Kidney (tissue), 14 donors: Measurements from ENCODE around the gene CD300A. TPM values are rescaled to one million over a fixed set of nuclear protein-coding genes. Genes with fewer than 3 reads are reported as not detected.

Experiments
- DNase-seq, 5 donors: peaks; one replicate each; pipeline ENCODE4 v3.0.0-alpha.2; 2013 to 2020
- FAIRE-seq: peaks from 2 replicates; lab custom pipeline; 2012; peaks lifted over from hg19 to GRCh38; lab: Jason Lieb, UNC
- H3K27ac ChIP-seq, 2 donors: one replicate each; pipeline ENCODE4 v1.7.0; 2013; ENCODE audit warnings: low read depth in 2 of 2, low read length in 2 of 2, inconsistent platforms in 1 of 2
- H3K27me3 ChIP-seq: one replicate; pipeline ENCODE4 v1.7.1; 2013; ENCODE audit warnings: low read length, inconsistent platforms; ENCODE audit not compliant: control insufficient read depth, insufficient read depth
- H3K36me3 ChIP-seq, 3 donors: one replicate each; pipeline versions ENCODE4 v1.7.0 to v1.7.1; 2013; ENCODE audit warnings: low read length in 3 of 3, control low read depth in 1 of 3, inconsistent platforms in 1 of 3; ENCODE audit not compliant: insufficient read depth in 3 of 3, control insufficient read depth in 2 of 3
- H3K4me1 ChIP-seq, 3 donors: one replicate each; pipeline versions ENCODE4 v1.7.0 to v1.7.1; 2013; ENCODE audit warnings: low read length in 3 of 3, inconsistent platforms in 1 of 3, low read depth in 1 of 3; ENCODE audit not compliant: control insufficient read depth in 2 of 3, insufficient read depth in 2 of 3
- H3K4me3 ChIP-seq, 3 donors: one replicate each; pipeline versions ENCODE4 v1.7.0 to v1.8.1; 2013; ENCODE audit warnings: low read length in 3 of 3, control low read depth in 1 of 3, inconsistent platforms in 1 of 3
- H3K9ac ChIP-seq, 3 donors: one replicate each; pipeline versions ENCODE4 v1.7.0 to v1.7.1; 2013; ENCODE audit warnings: low read length in 3 of 3, control low read depth in 1 of 3, inconsistent platforms in 1 of 3
- H3K9me3 ChIP-seq, 3 donors: one replicate each; pipeline versions ENCODE4 v1.7.0 to v1.7.1; 2013; ENCODE audit warnings: low read length in 3 of 3, control low read depth in 1 of 3, inconsistent platforms in 1 of 3; ENCODE audit not compliant: control insufficient read depth in 2 of 3, insufficient read depth in 1 of 3
- CTCF ChIP-seq: IDR thresholded peaks from 3 replicates; pipeline ENCODE4 v1.5.1; 2012; ENCODE audit warnings: mild to moderate bottlenecking, moderate library complexity, borderline replicate concordance; ENCODE audit not compliant: insufficient read depth; ENCODE audit errors: extremely low read depth
- intact Hi-C: fragments of 100-400 bp; cut with DNase I; formaldehyde crosslinking; loops from one replicate; pipeline ENCODE4 v1.11.1; 2022
- polyA plus RNA-seq: library from polyadenylated mRNA; stranded (reverse); fragments of 350-450 nt; fragmentation: Illumina TruSeq; extraction: RNeasy Lipid Tissue Mini Kit (QIAGEN cat#74804); gene quantifications from one replicate; pipeline ENCODE4 v1.2.3, GENCODE V29; 2014; ENCODE audit warnings: low read depth, low replicate concordance; ENCODE audit not compliant: insufficient read depth
- total RNA-seq: library from RNA; stranded (reverse); fragmentation: NEBNext Ultra II Directional; extraction: Animal tissue kit (Norgen Biotek cat#: 25700); gene quantifications from one replicate; pipeline ENCODE4 v1.2.1, GENCODE V29; 2021
- donor health status: control.
- donor health status: control.
- donor health status: control.
- donor health status: control.
- donor health status: control.
- donor health status: DM: yes; HTN: yes; CAD: no.
- donor health status: Normal renal cell carcinoma (clear cell type).

Gene CD300A
- total and polyA plus RNA-seq, 2 donors from 2014 or later = 3.1 to 8.2 TPM

GRCh38 chr17:74525465-74525725 lies 59.0 kb downstream of the CD300A start:
- FAIRE-seq (no peak), DNase-seq (no peak)
- Histone ChIP-seq H3K27me3 (no peaks in the 10 kb centered on the region), H3K4me3 (no peak overlapping the region), H3K4me1 (no peaks in the 10 kb centered on the region), H3K9me3 (no peaks in the 10 kb centered on the region), H3K27ac (no peak overlapping the region), H3K9ac (no peak overlapping the region), H3K36me3 (no peaks in the 10 kb centered on the region)
- TF ChIP-seq CTCF = no peak
- intact Hi-C loops = no loop called here

- no peak for TF ChIP-seq CTCF
- Histone ChIP-seq H3K36me3 (no peaks in the 10 kb centered on the region), H3K9ac (no peak overlapping the region), H3K27ac (no peak overlapping the region), H3K9me3 (no peaks in the 10 kb centered on the region), H3K4me1 (no peaks in the 10 kb centered on the region), H3K4me3 (no peak overlapping the region), H3K27me3 (no peaks in the 10 kb centered on the region)
- intact Hi-C loops = no loop called here
- DNase-seq = no peak
- FAIRE-seq = no peak
These were observed 59.4 kb downstream of the CD300A start for GRCh38 chr17:74525781-74526288.

GRCh38 chr17:74526681-74527080 lies 60.2 kb downstream of the CD300A start:
- no peak for DNase-seq

More at GRCh38 chr17:74526681-74527080, 60.2 kb downstream of the CD300A start:
- Histone ChIP-seq H3K27me3 (no peaks in the 10 kb centered on the region), H3K27ac (no peak overlapping the region), H3K4me1 (no peaks in the 10 kb centered on the region), H3K9me3 (no peaks in the 10 kb centered on the region), H3K36me3 (no peaks in the 10 kb centered on the region), H3K4me3 (no peak overlapping the region), H3K9ac (no peak overlapping the region)
- no peak for FAIRE-seq
- TF ChIP-seq CTCF = no peak
- intact Hi-C loops = no loop called here
